HG02678 (cell line): ENCODE measurements around the gene DUSP12.
A peak's percentile ranks its signal among the peaks of the same experiment; 100 is the strongest.
"Not testable (repeated sequence)": the region's sequence is repeated elsewhere in the genome, so short reads cannot be mapped to it uniquely, and the experiment has no call there.

ENCODE experiments used
- ATAC-seq: cut with Tn5 transposase; IDR thresholded peaks from one replicate; pipeline ENCODE4 v1.9.1; 2021; ENCODE audit warnings: mild to moderate bottlenecking, moderate library complexity; ENCODE audit not compliant: unreplicated experiment

Gene DUSP12

DNA sequence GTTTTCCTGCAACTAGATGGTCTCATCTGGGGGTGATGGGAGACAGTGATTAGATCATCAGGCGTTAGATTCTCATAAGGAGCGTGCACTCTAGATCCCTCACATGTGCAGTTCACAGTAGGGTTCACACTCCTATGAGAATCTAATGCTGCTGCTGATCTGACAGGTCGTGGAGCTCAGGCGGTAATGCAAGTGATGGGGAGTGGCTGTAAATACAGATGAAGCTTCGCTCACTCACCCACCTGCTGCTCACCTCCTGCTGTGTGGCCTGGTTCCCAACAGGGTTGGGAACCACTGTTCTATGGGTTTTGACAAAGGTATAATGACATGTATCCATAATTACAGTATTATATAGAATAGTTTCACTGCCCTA is 20.1 kb downstream of the DUSP12 start:
- not testable (repeated sequence) for ATAC-seq

DNA sequence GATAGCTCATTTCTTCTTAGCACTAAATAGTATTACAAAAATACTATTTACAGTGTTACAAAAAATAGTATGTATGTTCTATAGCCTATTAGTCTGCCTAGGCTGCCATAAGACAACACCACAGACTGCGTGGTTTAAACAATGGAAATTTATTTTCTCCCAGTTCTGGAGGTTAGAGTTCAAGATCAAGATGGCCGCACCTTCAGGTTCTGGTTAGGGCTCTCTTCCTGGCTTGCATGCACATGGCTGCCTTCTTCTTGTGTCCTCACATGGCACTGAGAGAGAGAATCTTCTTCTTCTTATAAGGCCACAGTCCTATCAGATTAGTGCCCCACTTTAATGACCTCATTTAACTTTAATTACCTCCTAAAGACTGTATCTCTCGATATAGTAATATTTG is 20.7 kb downstream of the DUSP12 start:
- ATAC-seq: no peak

DNA sequence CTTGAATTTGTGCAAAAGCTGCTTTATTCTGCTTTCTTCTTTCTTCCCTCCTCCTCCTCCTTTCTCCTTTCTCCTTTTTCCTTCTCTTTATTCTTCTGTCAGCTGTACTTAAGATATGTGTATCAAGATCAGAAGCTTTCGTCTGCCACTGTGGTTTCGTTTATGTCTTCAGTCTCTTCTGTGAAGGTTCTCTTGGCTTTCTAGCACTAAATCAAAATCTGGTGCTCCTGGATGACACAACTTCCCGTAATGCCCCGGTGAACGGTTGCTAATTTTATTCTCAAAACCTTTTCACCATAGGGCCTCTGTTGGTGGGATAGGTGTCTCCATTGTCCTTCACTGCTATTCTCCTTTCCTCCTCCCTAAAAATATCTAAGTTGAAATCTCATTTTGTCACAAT is 21.6 kb downstream of the DUSP12 start:
- no peak for ATAC-seq

DNA sequence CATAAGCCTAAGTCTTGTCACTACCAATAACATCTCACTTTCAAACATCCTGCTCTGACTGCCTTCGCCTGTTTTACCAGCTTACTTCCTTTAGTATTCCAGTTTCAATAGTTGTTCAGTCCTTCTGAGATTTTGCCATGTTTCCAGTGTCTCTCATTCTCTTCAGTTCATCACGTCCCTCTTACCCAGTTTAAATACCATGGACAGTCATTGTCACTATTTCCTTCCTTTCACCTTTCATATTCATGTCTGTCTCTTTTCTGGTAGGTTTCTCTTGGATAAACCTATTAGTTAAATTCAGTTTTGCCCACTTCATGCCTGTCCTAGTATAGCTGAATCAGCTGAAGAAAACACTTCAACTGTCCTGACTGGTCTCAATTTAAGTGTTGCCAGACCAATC is 22.4 kb downstream of the DUSP12 start:
- ATAC-seq: no peak

DNA sequence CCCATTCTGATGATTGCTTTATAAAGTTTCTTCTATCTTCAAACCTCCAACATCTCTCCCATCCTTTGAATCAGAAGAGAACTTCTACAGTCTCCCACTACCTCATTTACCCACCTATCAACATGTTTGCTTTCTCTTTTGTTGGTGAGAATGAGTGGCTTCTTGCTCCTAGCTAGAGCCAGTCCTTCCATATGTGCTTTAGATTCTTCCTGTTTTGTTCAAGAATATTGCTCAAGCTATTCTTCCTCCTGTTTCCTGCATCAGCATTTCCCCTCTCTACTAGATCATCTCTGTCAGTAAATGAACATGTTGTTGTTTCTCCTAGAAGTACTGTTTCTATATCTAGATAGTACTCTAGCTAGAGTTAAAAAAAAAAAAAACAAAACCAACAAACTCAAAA is 22.8 kb downstream of the DUSP12 start:
- no peak for ATAC-seq

DNA sequence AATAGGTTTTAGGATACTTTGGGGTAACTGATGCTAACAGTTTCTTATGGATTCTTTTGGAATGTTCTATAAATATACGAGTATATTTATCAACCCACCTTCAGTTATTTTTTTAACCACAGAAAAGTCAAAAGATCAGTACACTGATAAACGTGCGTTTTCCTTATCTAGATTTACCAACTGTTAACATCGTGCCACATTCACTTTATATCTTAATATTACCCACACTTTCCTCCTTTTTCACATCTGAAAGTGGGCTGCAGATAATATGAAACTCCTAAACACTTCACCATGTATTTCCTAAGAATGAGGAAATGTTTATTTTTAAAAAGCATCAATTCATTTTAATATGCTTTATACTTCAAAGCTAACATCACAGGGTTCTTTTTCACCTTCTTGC is 24.2 kb downstream of the DUSP12 start:
- no peak for ATAC-seq

DNA sequence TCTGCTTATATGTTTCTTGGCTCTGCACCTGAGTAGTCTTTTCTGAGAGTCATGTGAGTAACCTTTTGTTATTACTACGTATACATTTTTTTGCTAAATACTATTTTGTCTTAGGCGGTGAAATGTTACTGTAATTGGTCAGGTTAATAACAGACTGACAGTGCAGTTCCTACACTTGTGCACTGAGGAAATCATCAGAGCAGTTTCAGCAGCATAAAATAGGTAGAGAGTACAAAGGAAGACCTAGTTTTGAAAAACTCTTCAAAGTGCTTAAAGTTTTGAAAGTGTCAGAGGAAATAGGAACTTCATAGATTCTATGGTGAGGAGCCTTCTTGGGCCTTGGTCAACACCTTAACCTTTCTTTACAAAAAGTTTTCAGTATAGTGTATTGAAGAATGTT is 27.7 kb downstream of the DUSP12 start:
- no peak for ATAC-seq

DNA sequence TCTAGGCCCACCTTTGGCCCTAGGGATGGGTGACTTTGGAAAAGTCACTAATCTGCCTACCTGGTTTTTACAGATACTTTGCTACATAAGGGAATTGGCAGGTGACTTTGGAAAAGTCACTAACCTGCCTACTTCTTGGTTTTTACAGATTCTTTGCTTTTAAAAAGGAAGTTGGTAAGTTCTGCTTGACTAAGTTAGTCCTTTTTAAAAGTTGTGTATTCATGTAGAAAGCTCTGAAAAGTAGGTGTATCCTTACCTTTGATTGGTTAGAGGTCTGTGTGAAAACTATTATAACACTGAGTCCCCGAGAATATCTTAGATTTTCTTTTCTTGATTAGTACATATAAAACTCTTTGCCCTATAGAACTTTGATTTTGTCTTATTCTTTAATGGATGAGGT is 28.9 kb downstream of the DUSP12 start:
- ATAC-seq: no peak

DNA sequence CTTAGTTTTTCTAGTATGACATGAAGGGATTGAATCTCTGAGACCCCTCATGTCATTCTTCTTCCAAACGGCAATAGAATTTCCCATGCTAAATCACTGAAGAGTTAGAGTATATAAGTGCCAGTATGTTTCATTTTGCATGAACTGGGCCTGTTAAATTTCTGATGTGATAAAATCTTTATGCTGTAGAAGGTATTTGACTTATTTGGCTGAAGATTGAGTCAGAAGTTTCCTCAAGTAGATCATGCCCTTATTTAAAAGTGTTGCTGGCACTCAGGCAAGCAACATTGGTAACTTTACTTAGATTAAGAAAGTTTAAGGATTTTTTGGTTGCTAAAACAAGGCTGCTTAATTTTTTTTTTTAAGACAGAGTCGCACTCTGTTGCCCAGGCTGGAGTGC is 29.8 kb downstream of the DUSP12 start:
- no peak for ATAC-seq

DNA sequence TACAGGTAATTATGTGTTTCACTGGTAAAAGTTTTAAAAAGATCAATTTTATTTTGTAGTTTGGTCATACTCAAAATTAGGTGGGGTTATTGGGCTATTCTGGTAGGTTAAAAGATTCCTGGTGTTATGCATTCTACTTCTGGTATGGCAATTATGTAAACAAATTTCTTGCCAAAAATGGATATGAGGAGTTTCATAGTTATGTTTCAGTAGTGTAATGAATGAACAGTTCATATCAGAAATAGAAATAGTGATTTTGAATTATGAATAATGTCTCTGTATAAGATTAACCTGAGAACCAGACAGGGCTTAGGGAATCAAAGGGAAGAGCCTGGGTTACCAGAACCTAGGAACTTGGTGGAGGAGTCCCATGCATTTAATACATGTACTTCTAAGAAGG is 32.4 kb downstream of the DUSP12 start:
- ATAC-seq: no peak

DNA sequence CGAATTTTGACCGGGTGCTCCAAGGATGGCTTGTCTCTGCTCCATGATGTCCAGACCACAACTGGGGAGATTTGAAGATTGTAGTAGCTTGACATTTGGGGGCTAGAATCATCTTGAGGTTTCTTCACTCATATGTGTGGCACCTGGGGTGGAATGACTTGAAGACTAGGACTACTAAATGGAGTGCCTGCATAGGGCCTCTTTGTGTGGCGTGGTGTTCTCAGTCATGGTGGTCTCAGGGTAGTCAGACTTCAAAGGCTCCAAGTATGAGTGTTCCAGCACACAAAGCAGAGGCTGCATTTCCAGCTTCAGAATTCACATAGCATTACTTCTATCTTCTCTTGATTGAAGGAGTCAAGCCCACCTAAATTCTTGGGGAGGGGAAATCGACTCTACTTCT is 33.3 kb downstream of the DUSP12 start:
- ATAC-seq: no peak

DNA sequence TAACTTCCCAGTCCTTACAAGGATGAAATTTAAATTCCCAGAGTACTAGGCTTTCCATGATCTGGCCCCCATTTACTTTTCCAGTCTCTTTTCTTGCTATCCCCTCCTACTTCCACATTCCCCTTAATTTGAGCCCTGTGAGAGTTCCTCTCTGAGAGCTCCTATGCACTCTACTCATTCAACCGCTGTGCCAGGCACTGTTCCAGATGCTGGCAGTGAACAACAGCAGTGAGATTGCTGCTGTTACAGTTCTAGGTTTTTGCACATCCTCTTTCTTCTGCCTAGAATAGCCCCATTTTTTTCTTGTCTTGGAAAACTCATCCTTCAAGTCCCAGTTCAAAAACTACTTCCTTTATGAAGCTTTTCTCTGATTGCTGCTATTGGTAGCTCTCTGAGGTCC is 35.4 kb downstream of the DUSP12 start:
- no peak for ATAC-seq

DNA sequence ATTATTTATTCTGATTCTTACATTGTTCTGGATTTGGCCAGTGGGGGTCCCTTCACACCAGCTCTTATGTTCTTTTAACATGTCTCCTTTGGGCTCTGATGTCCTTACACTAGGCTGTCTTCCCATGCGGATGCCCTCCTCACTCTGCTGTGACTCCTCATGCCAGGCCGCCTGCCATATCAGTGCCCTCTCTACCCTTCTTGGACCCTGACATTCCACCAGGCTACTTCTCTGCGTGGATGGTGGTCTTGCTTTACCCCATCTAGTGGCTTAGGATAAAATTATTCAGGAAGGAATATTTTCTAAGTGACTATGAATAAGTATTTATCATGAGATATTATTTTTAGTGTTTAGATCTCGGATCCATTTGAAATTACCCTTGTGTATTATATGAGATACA is 37.8 kb downstream of the DUSP12 start:
- no peak for ATAC-seq

DNA sequence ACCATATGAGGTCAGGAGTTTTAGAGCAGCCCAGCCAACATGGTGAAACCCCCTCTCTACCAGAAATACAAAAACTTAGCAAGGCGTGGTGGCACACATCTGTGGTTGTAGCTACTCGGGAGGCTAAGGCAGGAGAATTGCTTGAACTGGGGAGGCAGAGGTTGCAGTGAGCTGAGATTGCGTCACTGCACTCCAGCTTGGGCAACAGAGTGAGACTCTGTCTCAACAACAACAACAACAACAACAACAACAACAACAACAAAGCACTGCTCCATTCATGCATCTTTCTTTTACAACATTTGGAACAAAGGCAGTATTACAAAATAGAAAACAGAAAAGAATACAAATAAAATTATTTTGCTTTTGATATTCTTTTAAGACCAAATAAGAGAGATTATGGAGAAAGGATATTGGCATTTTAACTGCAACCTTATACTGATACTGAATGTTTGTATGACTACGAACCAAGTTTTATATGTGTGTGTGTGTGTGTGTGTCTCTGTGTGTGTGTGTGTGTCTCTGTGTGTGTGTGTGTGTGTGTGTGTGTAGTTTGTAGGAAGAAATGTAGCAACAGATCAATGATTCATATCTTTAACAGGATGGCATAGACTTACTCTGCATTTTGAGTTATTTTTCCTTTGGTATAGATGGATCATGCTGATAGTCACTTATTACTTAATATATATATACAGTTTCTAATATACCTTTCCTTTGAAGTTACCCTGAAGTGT is 41.2 kb downstream of the DUSP12 start:
- ATAC-seq: no peak

DNA sequence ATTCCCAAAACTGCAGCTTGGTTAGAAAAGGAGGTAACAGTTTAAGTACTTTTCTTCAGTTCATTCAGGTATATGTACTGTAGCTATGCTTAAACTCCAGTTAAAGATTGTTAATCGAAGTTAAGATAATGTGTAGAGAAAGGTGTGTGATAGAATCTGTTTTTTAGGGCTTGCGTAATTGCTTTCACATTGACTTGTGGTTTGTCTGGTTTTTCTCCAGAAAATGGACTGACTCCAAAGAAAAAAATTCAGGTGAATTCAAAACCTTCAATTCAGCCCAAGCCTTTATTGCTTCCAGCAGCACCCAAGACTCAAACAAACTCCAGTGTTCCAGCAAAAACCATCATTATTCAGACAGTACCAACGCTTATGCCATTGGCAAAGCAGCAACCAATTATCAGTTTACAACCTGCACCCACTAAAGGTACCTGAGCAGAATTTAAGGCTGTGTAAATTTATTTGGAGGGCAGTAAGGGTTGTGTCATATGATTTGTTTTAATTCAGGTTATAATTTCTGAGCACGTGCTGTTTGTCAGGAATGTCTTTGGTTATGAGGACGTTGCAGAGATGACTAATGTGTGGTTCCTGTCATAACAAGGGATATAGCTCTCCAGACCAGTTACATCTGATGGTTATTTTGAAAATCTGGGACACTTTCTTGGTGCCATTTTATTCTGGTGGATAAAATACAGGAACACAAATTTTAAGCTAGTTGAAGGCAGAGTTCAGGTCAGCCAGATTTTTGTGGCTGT is 42.5 kb downstream of the DUSP12 start:
- no peak for ATAC-seq

DNA sequence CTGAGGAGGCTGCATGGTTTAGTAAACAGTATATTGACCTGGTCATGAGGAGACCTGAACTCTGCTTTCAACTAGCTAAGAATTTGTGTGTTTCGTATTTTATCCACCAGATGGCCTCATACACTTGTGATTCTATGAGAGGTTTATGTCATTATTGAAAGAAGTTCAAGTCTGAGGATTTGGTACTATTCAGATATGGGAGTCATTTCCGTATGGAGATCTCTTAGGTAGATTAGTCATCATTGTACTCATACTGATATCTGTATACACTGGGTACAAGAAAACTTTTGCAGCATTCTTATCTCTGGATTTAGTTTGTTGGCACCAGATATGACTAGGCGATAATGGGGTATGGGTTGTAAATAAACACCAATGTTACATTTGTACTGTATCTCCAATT is 43.2 kb downstream of the DUSP12 start:
- peak; percentile 44 for ATAC-seq

DNA sequence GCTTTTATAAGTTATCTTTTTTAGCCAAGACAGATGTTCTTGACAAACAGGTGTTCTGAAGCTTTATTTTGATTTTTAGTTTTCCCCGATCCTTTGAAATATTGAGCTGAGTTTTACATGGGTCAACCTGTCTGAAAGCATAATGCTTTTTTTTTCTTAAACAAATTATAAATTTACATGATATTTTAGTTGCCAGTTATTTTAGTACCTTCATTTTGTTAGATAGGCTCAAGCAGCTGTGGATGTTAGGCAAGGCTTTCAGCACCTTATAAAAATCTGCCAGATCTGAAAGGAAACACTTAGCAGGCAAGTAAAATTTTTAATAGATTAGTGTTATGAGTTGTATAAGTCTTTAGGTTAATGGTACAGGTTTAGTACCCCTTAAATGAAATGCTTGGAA is 50.2 kb downstream of the DUSP12 start:
- no peak for ATAC-seq

DNA sequence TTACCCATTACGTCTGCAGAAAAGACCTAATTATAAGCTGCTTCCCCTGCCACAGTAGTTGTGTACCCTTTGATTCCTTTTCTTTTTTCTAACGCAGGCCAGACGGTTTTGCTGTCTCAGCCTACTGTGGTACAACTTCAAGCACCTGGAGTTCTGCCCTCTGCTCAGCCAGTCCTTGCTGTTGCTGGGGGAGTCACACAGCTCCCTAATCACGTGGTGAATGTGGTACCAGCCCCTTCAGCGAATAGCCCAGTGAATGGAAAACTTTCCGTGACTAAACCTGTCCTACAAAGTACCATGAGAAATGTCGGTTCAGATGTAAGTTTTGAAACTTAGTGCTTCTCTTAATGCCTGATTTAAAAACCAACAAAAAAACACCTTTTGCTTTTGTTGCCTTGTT is 52.4 kb downstream of the DUSP12 start:
- ATAC-seq: no peak

DNA sequence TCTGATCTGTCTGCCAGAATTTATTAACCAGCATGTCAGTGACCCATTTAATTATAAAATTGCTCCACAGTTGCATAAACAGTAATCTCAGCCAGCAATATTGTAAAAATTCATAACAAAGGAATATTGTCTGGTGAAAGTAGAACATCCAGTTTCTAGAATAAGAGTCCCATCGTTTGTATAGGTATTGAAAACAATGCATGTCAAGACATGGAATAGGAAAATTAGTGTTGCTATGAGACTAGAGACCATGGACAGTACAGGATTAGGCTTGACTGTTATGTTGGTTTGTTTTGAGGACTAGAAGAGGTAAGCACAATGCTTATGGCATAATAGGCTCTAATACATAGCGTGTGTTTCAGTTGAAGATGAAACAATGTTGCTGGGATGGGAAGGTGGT is 53.6 kb downstream of the DUSP12 start:
- ATAC-seq: no peak

DNA sequence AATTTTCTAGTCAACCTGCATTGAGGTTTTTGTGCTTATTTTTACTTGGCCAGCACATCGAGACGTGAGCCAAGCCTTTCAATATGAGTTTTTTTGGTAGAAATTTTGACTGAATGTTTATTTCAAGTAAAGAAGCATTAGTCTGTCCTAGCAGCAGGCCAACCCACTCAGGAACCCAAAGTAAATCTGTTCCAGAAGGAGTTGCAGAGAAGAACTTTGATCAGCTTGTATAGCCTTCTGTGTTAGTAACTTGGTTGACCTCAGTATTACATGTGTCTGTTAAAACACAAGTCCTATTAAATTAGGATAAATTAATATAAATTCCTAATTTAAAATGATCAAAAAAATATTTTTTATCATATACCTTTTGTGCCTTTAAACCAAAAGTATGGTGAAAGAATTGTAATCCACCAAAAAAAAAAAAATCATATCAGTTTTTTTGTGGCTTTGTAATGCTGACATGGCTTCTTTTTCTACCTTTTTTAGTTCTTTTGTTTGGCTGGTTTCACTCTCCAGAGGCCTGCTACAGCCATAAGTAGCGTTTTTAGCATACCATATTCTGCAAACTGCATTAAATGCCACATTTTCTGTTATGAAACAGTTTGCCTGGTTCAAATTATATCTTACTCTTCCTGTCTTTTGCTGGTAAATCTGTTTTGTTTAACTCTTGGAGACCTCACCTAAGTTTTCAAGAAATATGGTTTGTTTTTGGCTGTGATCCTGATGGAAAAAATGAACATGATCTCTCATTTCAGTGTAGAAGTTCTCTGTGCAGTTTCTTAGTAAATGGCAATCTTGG is 56.0 kb downstream of the DUSP12 start:
- no peak for ATAC-seq
